Thymus (tissue), 11 donors: Measurements from ENCODE around the gene GAS7. TPM values are rescaled to one million over a fixed set of nuclear protein-coding genes. Genes with fewer than 3 reads are reported as not detected.
A peak's percentile ranks its signal among the peaks of the same experiment; 100 is the strongest.

Experiments used
- DNase-seq, 9 donors: peaks; one replicate each; pipeline ENCODE4 v3.0.0-alpha.2; 2013; ENCODE audit warnings: low spot score in 9 of 9, low read depth in 6 of 9, missing footprints in 1 of 9
- H3K27ac ChIP-seq, 2 donors: one replicate each; pipeline ENCODE4 v1.5.1; 2013; ENCODE audit warnings: control low read depth in 1 of 2, low read depth in 1 of 2, low read length in 1 of 2, mild to moderate bottlenecking in 1 of 2, moderate library complexity in 1 of 2
- H3K27me3 ChIP-seq, 2 donors: one replicate each; pipeline ENCODE4 v1.5.1; 2013; ENCODE audit warnings: low read length in 1 of 2; ENCODE audit not compliant: control insufficient read depth in 2 of 2, insufficient read depth in 1 of 2
- H3K36me3 ChIP-seq, 2 donors: one replicate each; pipeline ENCODE4 v1.5.1; 2013; ENCODE audit warnings: low read length in 1 of 2, mild to moderate bottlenecking in 1 of 2, moderate library complexity in 1 of 2; ENCODE audit not compliant: control insufficient read depth in 2 of 2, insufficient read depth in 2 of 2
- H3K4me1 ChIP-seq, 2 donors: one replicate each; pipeline ENCODE4 v1.5.1; 2013; ENCODE audit warnings: low read length in 2 of 2; ENCODE audit not compliant: control insufficient read depth in 2 of 2, insufficient read depth in 2 of 2
- H3K4me3 ChIP-seq, 2 donors: one replicate each; pipeline ENCODE4 v1.5.1; 2013; ENCODE audit warnings: low read length in 2 of 2, control low read depth in 1 of 2, mild to moderate bottlenecking in 1 of 2
- H3K9me3 ChIP-seq, 2 donors: one replicate each; pipeline ENCODE4 v1.5.1; 2013; ENCODE audit warnings: low read length in 1 of 2, mild to moderate bottlenecking in 1 of 2; ENCODE audit not compliant: control insufficient read depth in 2 of 2, insufficient read depth in 1 of 2
- WGBS: extraction: QIAGEN DNeasy Blood & Tissue Kit; methylation state at CpG from one replicate; pipeline ENCODE4 v1.1.7; 2013; 5-methylcytosine and 5-hydroxymethylcytosine counted together
- polyA plus RNA-seq: library from polyadenylated mRNA; stranded (reverse); fragments of 200-250 nt; gene quantifications from one replicate; pipeline ENCODE4 v1.2.3, GENCODE V29; 2013
- total RNA-seq: library from RNA; stranded (reverse); fragments of 120-200 nt; gene quantifications from one replicate; pipeline ENCODE4 v1.2.4, GENCODE V29; 2013
- donor health status: healthy.

GAS7 gene
- total and polyA plus RNA-seq, 2 donors: 4.3 to 9.7 TPM

GRCh38 chr17:9941305-9941704 lies 257.1 kb downstream of the GAS7 start:
- Histone ChIP-seq H3K27ac (no peak overlapping the region), H3K36me3 (peaks cover 5 to 13% of the 10 kb centered on the region in 2 donors), H3K4me3 (no peak overlapping the region), H3K4me1 (no peaks in the 10 kb centered on the region), H3K9me3 (peaks cover 0 to 2% of the 10 kb centered on the region in 2 donors), H3K27me3 (no peaks in the 10 kb centered on the region)
- WGBS: 97% methylated on average over 13 of the region's 13 CpGs
- DNase-seq: no peak

GRCh38 chr17:9940841-9941240 lies 257.6 kb downstream of the GAS7 start:
- Histone ChIP-seq H3K9me3 (peaks cover 0 to 2% of the 10 kb centered on the region in 2 donors), H3K4me1 (no peaks in the 10 kb centered on the region), H3K36me3 (peaks cover 5 to 13% of the 10 kb centered on the region in 2 donors), H3K27ac (no peak overlapping the region), H3K27me3 (no peaks in the 10 kb centered on the region), H3K4me3 (no peak overlapping the region)
- 96% methylated on average over 9 of the region's 9 CpGs for WGBS
- DNase-seq: no peak

DNA sequence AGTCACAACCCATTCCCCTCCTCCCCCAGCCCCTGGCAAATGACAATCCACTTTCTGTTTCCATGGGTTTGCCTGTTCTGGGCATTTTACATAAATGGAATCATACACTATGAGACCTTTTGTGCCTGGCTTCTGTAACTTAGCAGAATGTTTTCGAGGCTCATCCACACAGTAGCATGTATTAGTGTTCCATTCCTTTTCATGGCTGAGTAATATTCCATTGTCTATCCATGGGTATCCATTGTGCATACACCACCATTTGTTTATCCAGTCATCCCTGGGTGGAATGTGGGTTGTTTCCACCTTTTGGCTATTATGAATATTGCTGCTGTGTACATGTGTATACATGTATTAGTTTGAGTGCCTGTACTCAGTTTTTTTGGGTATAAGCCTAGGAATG lies 259.6 kb downstream of the GAS7 start:
- WGBS: 96% methylated on average over 1 of the region's 1 CpG
- Histone ChIP-seq H3K9me3 (peaks cover 0 to 2% of the 10 kb centered on the region in 2 donors), H3K4me1 (no peaks in the 10 kb centered on the region), H3K27ac (no peak overlapping the region), H3K27me3 (no peaks in the 10 kb centered on the region), H3K4me3 (no peak overlapping the region), H3K36me3 (peaks cover 5 to 13% of the 10 kb centered on the region in 2 donors)
- DNase-seq: no peak

DNA sequence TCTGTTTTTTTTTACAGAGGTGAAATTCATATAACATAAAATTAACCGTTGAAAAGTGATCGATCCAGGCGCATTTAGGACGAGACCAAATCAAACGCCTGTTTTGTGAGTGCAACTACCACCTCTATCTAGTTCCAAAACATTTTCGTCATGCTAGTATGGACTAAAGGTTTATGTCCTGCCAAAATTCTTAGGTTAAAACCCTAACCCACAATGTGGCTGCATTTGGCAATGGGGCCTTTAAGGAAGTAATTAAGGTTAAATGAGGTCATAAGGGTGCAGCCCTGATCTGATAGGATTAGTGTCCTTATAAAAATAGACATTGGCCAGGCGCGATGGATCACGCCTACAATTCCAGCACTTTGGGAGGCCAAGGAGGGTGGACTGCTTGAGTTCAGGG lies 260.5 kb downstream of the GAS7 start:
- H3K9me3 ChIP-seq: peaks cover 0 to 2% of the 10 kb centered on the region in 2 donors
- WGBS: 98% methylated on average over 9 of the region's 9 CpGs
- no peak for DNase-seq
- H3K36me3 ChIP-seq: peaks cover 5 to 13% of the 10 kb centered on the region in 2 donors
- H3K4me1 ChIP-seq: no peaks in the 10 kb centered on the region
- H3K27ac ChIP-seq: no peak overlapping the region
- H3K27me3 ChIP-seq: no peaks in the 10 kb centered on the region
- no peak overlapping the region for H3K4me3 ChIP-seq

GRCh38 chr17:9937241-9937761 lies 261.1 kb downstream of the GAS7 start:
- peaks cover 5 to 10% of the 10 kb centered on the region in 2 donors for H3K36me3 ChIP-seq
- no peak for DNase-seq
- WGBS: 94% methylated on average over 13 of the region's 13 CpGs
- H3K4me3 ChIP-seq: no peak overlapping the region
- H3K27ac ChIP-seq: no peak overlapping the region
- H3K4me1 ChIP-seq: no peaks in the 10 kb centered on the region
- H3K9me3 ChIP-seq: peaks cover 0 to 2% of the 10 kb centered on the region in 2 donors
- H3K27me3 ChIP-seq: no peaks in the 10 kb centered on the region

- H3K9me3 ChIP-seq: peaks cover 0 to 2% of the 10 kb centered on the region in 2 donors
- H3K4me1 ChIP-seq: no peaks in the 10 kb centered on the region
- 94% methylated on average over 3 of the region's 3 CpGs for WGBS
- no peak for DNase-seq
- H3K27ac ChIP-seq: no peak overlapping the region
- no peak overlapping the region for H3K4me3 ChIP-seq
- peaks cover 3 to 10% of the 10 kb centered on the region in 2 donors for H3K36me3 ChIP-seq
- no peaks in the 10 kb centered on the region for H3K27me3 ChIP-seq
Measured at GRCh38 chr17:9936095-9936494, 262.3 kb downstream of the GAS7 start.

DNA sequence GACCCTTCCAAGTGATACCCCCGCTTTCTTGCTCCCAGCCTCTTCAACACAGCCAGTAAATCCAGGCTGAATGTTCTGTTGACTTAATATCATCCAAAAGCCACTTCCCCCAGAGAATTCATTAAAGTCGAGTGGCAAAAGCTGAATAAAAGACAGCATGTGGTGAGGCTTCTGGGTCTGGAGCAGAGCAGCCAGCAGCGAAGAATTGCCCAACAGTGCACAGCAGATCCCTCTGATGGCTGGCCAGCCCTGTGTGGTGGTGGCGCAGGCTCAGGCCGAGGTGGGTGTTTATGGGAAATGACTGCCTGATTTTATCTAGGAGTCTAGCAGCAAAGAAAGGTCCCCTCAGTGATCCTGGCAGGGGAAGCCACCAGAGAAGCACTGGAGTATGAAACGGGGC lies 263.0 kb downstream of the GAS7 start:
- WGBS: 83% methylated on average over 6 of the region's 6 CpGs
- Histone ChIP-seq H3K36me3 (peaks cover 3 to 10% of the 10 kb centered on the region in 2 donors), H3K4me3 (no peak overlapping the region), H3K4me1 (no peaks in the 10 kb centered on the region), H3K9me3 (peaks cover 0 to 2% of the 10 kb centered on the region in 2 donors), H3K27ac (no peak overlapping the region), H3K27me3 (no peaks in the 10 kb centered on the region)
- no peak for DNase-seq

- Histone ChIP-seq H3K36me3 (peaks cover 2 to 3% of the 10 kb centered on the region in 2 donors), H3K4me1 (no peaks in the 10 kb centered on the region), H3K27ac (no peak overlapping the region), H3K9me3 (peaks cover 0 to 2% of the 10 kb centered on the region in 2 donors), H3K4me3 (no peak overlapping the region), H3K27me3 (no peaks in the 10 kb centered on the region)
- 95% methylated on average over 7 of the region's 7 CpGs for WGBS
- DNase-seq: peak in 1 of 9 donors; percentile 15
Measured at GRCh38 chr17:9934331-9934730, 264.1 kb downstream of the GAS7 start.

DNA sequence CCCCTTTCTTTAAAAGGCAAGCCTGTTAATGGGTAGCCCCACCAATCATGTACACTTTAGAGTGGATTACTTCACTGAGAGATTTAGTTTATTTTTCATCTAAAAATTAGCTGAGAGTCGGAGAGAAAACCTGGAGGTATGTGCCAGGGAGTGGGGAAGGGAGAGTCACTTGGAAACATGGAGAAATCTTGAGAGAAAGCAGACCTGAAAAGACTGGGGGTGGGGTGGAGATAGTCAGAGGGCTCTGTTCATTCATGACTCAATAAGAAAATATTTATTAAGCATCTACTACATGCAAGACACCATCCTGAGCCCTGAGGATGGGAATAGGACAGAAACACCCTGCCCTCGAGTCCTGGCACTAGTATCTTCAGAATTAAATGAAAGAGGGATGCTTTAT lies 265.9 kb downstream of the GAS7 start:
- no peak for DNase-seq
- Histone ChIP-seq H3K27ac (no peak overlapping the region), H3K4me3 (no peak overlapping the region), H3K27me3 (no peaks in the 10 kb centered on the region), H3K9me3 (no peaks in the 10 kb centered on the region), H3K36me3 (no peaks in the 10 kb centered on the region), H3K4me1 (no peaks in the 10 kb centered on the region)
- WGBS: 98% methylated on average over 2 of the region's 2 CpGs
